CD4-positive, alpha-beta memory T cell (primary cell): ENCODE results near the gene LPCAT4. TPM values are rescaled to one million over a fixed set of nuclear protein-coding genes. Genes with fewer than 3 reads are reported as not detected.
"Not testable (repeated sequence)": the region's sequence is repeated elsewhere in the genome, so short reads cannot be mapped to it uniquely, and the experiment has no call there.

Experiments used
- CTCF ChIA-PET: fragments of 350-600 bp; sonication (Branson Sonifier 250); formaldehyde crosslinking; loops from one replicate; lab custom pipeline; 2021; ENCODE audit warnings: inconsistent platforms; ENCODE audit not compliant: partially characterized antibody; lab: Charles Lee
- POLR2A ChIA-PET: fragments of 350-600 bp; sonication (Branson Sonifier 250); formaldehyde crosslinking; loops from one replicate; lab custom pipeline; 2021; ENCODE audit not compliant: partially characterized antibody; lab: Charles Lee
- DNase-seq, 5 donors: peaks; one replicate each; pipeline versions ENCODE4 v3.0.0 to v3.0.0-alpha.2; 2020 to 2022; ENCODE audit warnings: mixed read lengths in 1 of 5
- H3K27ac ChIP-seq: one replicate; pipeline ENCODE4 v1.7.0; 2013; ENCODE audit warnings: low read depth, low read length
- H3K27me3 ChIP-seq: 2 replicates; pipeline ENCODE4 v1.7.0; 2013; ENCODE audit warnings: mild to moderate bottlenecking, low read length, moderate library complexity; ENCODE audit not compliant: insufficient read depth
- H3K36me3 ChIP-seq: 2 replicates; pipeline ENCODE4 v1.7.0; 2013; ENCODE audit warnings: mild to moderate bottlenecking, low read length, moderate library complexity; ENCODE audit not compliant: insufficient read depth
- H3K4me1 ChIP-seq: 2 replicates; pipeline ENCODE4 v1.7.0; 2013; ENCODE audit warnings: mild to moderate bottlenecking, low read length, moderate library complexity; ENCODE audit not compliant: insufficient read depth
- H3K4me3 ChIP-seq, 2 donors: one replicate each; pipeline ENCODE4 v1.7.0; 2013; ENCODE audit warnings: low read length in 2 of 2, mild to moderate bottlenecking in 1 of 2
- H3K9me3 ChIP-seq, 2 donors: one replicate each; pipeline ENCODE4 v1.7.0; 2013; ENCODE audit warnings: low read length in 2 of 2, control low read depth in 1 of 2; ENCODE audit not compliant: control insufficient read depth in 1 of 2
- H3K27ac Mint-ChIP-seq, 7 donors: one replicate each; pipeline ENCODE4 v1.8.0; 2020 to 2021; ENCODE audit warnings: mixed read lengths in 7 of 7, mild to moderate bottlenecking in 6 of 7, inconsistent platforms in 3 of 7, moderate library complexity in 3 of 7
- H3K27me3 Mint-ChIP-seq, 2 donors: one replicate each; pipeline ENCODE4 v1.8.0; 2020 to 2021; ENCODE audit warnings: mixed read lengths in 2 of 2
- H3K36me3 Mint-ChIP-seq, 2 donors: one replicate each; pipeline ENCODE4 v1.8.0; 2020 to 2021; ENCODE audit warnings: mixed read lengths in 2 of 2, inconsistent platforms in 1 of 2, mild to moderate bottlenecking in 1 of 2
- H3K4me1 Mint-ChIP-seq, 4 donors: one replicate each; pipeline ENCODE4 v1.8.0; 2020 to 2021; ENCODE audit warnings: mixed read lengths in 4 of 4, mild to moderate bottlenecking in 1 of 4
- H3K4me3 Mint-ChIP-seq, 8 donors: one replicate each; pipeline ENCODE4 v1.8.0; 2020 to 2021; ENCODE audit warnings: mixed read lengths in 8 of 8, mild to moderate bottlenecking in 7 of 8, moderate library complexity in 6 of 8, inconsistent platforms in 3 of 8
- H3K9me3 Mint-ChIP-seq, 8 donors: one replicate each; pipeline ENCODE4 v1.8.0; 2020 to 2021; ENCODE audit warnings: mixed read lengths in 8 of 8, mild to moderate bottlenecking in 5 of 8, inconsistent platforms in 3 of 8, moderate library complexity in 1 of 8
- intact Hi-C: fragments of 100-400 bp; cut with micrococcal nuclease; formaldehyde crosslinking; loops from one replicate; pipeline ENCODE4 v1.15.1; 2023
- polyA plus RNA-seq, 2 donors: library from polyadenylated mRNA; unstranded; fragments of 300-500 nt; fragmentation: Illumina TruSeq; gene quantifications; one replicate each; pipeline ENCODE4 v1.2.3, GENCODE V29; 2021
- total RNA-seq, 2 experiments: library from RNA; stranded (reverse); gene quantifications; one replicate each; pipeline ENCODE4 v1.2.3, GENCODE V29; 2021

Gene LPCAT4
- total and polyA plus RNA-seq, 4 experiments from 2014 or later, result 19.0 to 108 (median 61.8) TPM

- ChIA-PET POLR2A (interaction anchor here (0.8 kb wide), 1 partner anchor 11 kb away, joined by 3 read pairs; no protein-coding TSS in a partner anchor), CTCF (interaction anchor here (8.0 kb wide), 1 partner anchor 19 kb away, joined by 111 read pairs; the partner anchor contains the start of gene LPCAT4)
- Mint-ChIP-seq H3K4me3 (no peak overlapping the region), H3K27me3 (no peaks in the 10 kb centered on the region), H3K9me3 (no peaks in the 10 kb centered on the region), H3K36me3 (peaks cover 0 to 4% of the 10 kb centered on the region in 2 donors), H3K4me1 (peaks cover 0 to 3% (median 0%) of the 10 kb centered on the region in 4 donors), H3K27ac (peak overlapping the region in 1 of 7 donors; percentile 35)
- Histone ChIP-seq H3K36me3 (no peaks in the 10 kb centered on the region), H3K27me3 (no peaks in the 10 kb centered on the region), H3K4me1 (no peaks in the 10 kb centered on the region), H3K27ac (no peak overlapping the region), H3K4me3 (no peak overlapping the region), H3K9me3 (no peaks in the 10 kb centered on the region)
- no peak for DNase-seq
- intact Hi-C loops, result no loop called here
Measured at GRCh38 chr15:34348735-34349300, 18.2 kb downstream of the LPCAT4 start.

- ChIA-PET POLR2A (interaction anchor here (0.8 kb wide), 1 partner anchor 11 kb away, joined by 3 read pairs; no protein-coding TSS in a partner anchor), CTCF (interaction anchor here (8.0 kb wide), 1 partner anchor 19 kb away, joined by 111 read pairs; the partner anchor contains the start of gene LPCAT4)
- Histone ChIP-seq H3K9me3 (no peaks in the 10 kb centered on the region), H3K27ac (no peak overlapping the region), H3K4me3 (no peak overlapping the region), H3K36me3 (no peaks in the 10 kb centered on the region), H3K27me3 (no peaks in the 10 kb centered on the region), H3K4me1 (no peaks in the 10 kb centered on the region)
- Mint-ChIP-seq H3K4me3 (no peak overlapping the region), H3K4me1 (peaks cover 0 to 3% (median 0%) of the 10 kb centered on the region in 4 donors), H3K27ac (peak overlapping the region in 1 of 7 donors; percentile 35), H3K9me3 (no peaks in the 10 kb centered on the region), H3K36me3 (peaks cover 0 to 3% of the 10 kb centered on the region in 2 donors), H3K27me3 (no peaks in the 10 kb centered on the region)
- DNase-seq, result peak in 1 of 5 donors; percentile 30
- intact Hi-C loops, result no loop called here
Measured at GRCh38 chr15:34347951-34348638, 18.9 kb downstream of the LPCAT4 start.

DNA sequence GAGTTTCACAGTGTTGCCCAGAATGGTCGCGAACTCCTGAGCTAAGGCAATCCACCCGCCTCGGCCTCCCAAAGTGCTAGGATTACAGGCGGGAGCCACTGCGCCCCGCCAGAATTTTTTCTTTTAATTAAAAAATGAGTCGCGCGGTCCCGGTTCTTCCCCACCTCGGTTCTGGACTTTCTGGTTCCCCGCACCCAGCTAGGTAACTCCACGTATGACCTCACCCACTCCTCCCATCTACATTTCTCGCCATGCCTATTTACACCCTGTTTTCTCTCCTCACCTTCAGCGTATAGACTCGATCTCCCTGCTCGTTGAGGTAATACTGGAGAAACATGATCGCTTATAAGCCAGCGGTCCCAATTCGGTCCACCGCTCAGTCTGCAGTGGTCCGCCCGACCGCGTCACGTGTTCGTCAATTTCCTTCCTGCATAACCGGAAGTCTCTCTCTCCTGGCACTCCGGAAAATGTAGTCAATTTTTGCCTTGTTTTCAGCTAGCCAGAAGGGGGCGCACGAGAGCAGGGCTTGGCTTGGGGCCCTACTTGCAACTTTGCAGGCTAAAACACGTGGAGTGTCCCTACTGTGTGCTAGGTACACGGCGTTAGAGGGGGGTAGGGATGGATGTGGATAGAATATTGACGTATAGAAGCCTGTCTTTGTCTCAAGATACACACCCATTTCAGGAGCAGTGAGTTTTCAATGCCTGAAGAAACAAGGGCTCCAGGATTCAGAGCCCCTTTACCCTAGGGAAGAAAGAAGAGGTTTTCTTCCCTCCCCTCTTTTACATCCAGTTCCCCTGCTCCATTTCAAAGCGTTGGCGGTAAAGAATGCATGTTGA lies 24.0 kb downstream of the LPCAT4 start, which contains the start of the genes NOP10 and NUTM1:
Gene NOP10, minus strand, starts transcription at position 400 of the 839 bp plus-strand sequence. Its CDS starts 63 bp downstream, at position 337.
Gene NUTM1, plus strand, starts transcription at position 579 of the 839 bp plus-strand sequence. CDS start 382 bp downstream, outside the sequence.
- intact Hi-C loops, result loop anchor here (1.0 to 2.0 kb wide), 5 partner anchors 24 to 304 kb away; partner anchors contain the start of genes AVEN, GOLGA8B and LPCAT4
- POLR2A ChIA-PET, result interaction anchor here (0.6 to 2.3 kb wide), 18 partner anchors 9 to 304 kb away, joined by 3 to 89 read pairs (median 4); partner anchors contain the start of genes AVEN, EMC4, EMC7 and GOLGA8B
- H3K4me3 ChIP-seq, result peak within 1 kb of the TSS; percentile 54 to 96
- peak; percentile 91 to 93 (median 92) for DNase-seq
- peaks cover 6 to 19% of the 10 kb centered on the region in 2 donors for H3K36me3 Mint-ChIP-seq
- no peaks in the 10 kb centered on the region for H3K36me3 ChIP-seq
- no peaks in the 10 kb centered on the region for H3K27me3 ChIP-seq
- no peaks in the 10 kb centered on the region for H3K9me3 Mint-ChIP-seq
- peak within 1 kb of the TSS in 5 of 7 donors; percentile 77 to 93 (median 88) for H3K27ac Mint-ChIP-seq
- H3K4me1 ChIP-seq, result peaks cover 28% of the 10 kb centered on the region
- H3K4me3 Mint-ChIP-seq, result peak within 1 kb of the TSS in 2 of 8 donors; percentile 87
- no peaks in the 10 kb centered on the region for H3K27me3 Mint-ChIP-seq
- H3K27ac ChIP-seq, result peak within 1 kb of the TSS; percentile 73
- H3K4me1 Mint-ChIP-seq, result peaks cover 14 to 31% (median 17%) of the 10 kb centered on the region in 4 donors
- no peaks in the 10 kb centered on the region for H3K9me3 ChIP-seq
- CTCF ChIA-PET, result interaction anchor here (0.7 to 8.0 kb wide), 20 partner anchors 9 to 639 kb away, joined by 3 to 111 read pairs (median 6); partner anchors contain the start of genes KATNBL1 and LPCAT4

- H3K36me3 ChIP-seq, H3K27me3 ChIP-seq, H3K27me3 Mint-ChIP-seq, H3K9me3 Mint-ChIP-seq, H3K9me3 ChIP-seq: not testable (repeated sequence)
- H3K4me1 ChIP-seq, result peaks cover 29% of the 10 kb centered on the region
- ChIA-PET POLR2A (interaction anchor here (0.9 to 2.3 kb wide), 12 partner anchors 8 to 245 kb away, joined by 3 to 89 read pairs (median 4); partner anchors contain the start of genes EMC4, EMC7, GOLGA8B and LPCAT4), CTCF (interaction anchor here (0.7 to 8.0 kb wide), 17 partner anchors 8 to 640 kb away, joined by 3 to 111 read pairs (median 6); partner anchors contain the start of genes KATNBL1 and LPCAT4)
- peak overlapping the region in 2 of 8 donors; percentile 87 for H3K4me3 Mint-ChIP-seq
- peak overlapping the region; percentile 73 for H3K27ac ChIP-seq
- intact Hi-C loops, result loop anchor here (2.0 kb wide), 1 partner anchor 303 kb away; the partner anchor contains the start of gene AVEN
- peak overlapping the region; percentile 54 to 96 for H3K4me3 ChIP-seq
- peak in 2 of 5 donors; percentile 25 to 31 for DNase-seq
- H3K36me3 Mint-ChIP-seq, result peaks cover 6 to 19% of the 10 kb centered on the region in 2 donors
- H3K4me1 Mint-ChIP-seq, result peaks cover 15 to 31% (median 17%) of the 10 kb centered on the region in 4 donors
- H3K27ac Mint-ChIP-seq, result peak overlapping the region in 5 of 7 donors; percentile 77 to 93 (median 88)
Measured at GRCh38 chr15:34342213-34342736, 24.7 kb downstream of the LPCAT4 start.

DNA sequence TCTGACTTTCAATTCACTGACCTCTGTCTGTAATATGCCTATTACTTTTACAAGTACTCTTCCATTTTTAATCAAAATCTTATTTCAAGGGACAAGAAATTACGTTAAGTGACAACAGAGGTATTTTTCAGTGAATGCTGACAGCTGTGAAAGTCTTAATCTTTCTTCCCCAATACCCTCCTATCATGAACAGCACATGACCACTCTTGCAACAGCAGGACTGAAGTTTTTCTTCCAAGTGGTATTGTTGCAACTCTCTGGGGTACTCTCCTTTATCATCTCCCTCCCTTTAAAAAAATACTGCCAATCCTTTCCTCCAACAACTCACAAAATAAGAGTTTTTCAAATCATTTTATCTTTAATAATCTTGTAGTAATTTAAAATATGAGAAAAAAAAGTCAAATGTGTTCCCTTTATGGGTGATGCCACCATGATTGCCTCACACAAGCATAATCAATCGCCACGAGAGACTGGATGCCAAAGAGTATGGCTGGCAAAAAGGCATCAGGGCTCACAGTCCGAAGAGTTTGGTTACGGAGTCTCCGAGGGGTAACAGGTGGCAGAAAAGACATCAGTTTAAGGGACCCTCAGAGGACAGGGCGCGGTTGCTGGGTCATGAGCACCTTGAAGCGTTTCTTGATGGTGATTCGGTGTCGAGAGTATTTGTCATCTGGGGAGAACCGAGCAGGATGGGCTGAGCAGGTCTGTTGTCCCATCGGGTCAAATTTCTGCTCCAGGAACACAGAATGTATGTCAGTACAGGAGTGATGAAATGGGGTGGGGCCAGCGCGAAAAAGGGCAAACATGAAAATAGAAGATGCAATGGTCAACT lies 25.4 kb downstream of the LPCAT4 start:
- POLR2A ChIA-PET, result interaction anchor here (10.0 kb wide), 1 partner anchor 25 kb away, joined by 144 read pairs; the partner anchor contains the start of gene LPCAT4
- H3K4me3 Mint-ChIP-seq, result peak overlapping the region in 4 of 8 donors; percentile 48 to 87 (median 74)
- intact Hi-C loops, result loop anchor here (2.0 kb wide), 1 partner anchor 303 kb away; the partner anchor contains the start of gene AVEN

More for the DNA sequence above, 25.4 kb downstream of the LPCAT4 start:
- Mint-ChIP-seq H3K9me3 (peaks cover 0 to 2% (median 0%) of the 10 kb centered on the region in 8 donors), H3K27me3 (no peaks in the 10 kb centered on the region), H3K4me1 (peaks cover 17 to 37% (median 22%) of the 10 kb centered on the region in 4 donors), H3K36me3 (peaks cover 6 to 26% of the 10 kb centered on the region in 2 donors), H3K27ac (peak overlapping the region in 5 of 7 donors; percentile 77 to 93 (median 88))
- no peak for DNase-seq
- CTCF ChIA-PET, result interaction anchor here (1.9 to 8.0 kb wide), 2 partner anchors 11 to 26 kb away, joined by 7 to 111 read pairs; partner anchors contain the start of gene LPCAT4
- Histone ChIP-seq H3K4me1 (peaks cover 33% of the 10 kb centered on the region), H3K27ac (no peak overlapping the region), H3K36me3 (no peaks in the 10 kb centered on the region), H3K27me3 (no peaks in the 10 kb centered on the region), H3K9me3 (no peaks in the 10 kb centered on the region), H3K4me3 (peak overlapping the region; percentile 22 to 96)
